Measurements from ENCODE around the gene JADE2. TPM values are rescaled to one million over a fixed set of nuclear protein-coding genes. Genes with fewer than 3 reads are reported as not detected.

JADE2 gene
- total RNA-seq: 29.9 and 51.5 TPM in 2 replicates

GRCh38 chr5:134524826-134525682, at the start of gene JADE2:
Gene JADE2 (plus strand): TSS chr5:134525670. CDS start chr5:134535858, 10,188 bp downstream.

Other genes with a start within 250 kb of the JADE2 start
- 0.21 TPM in 1 of 2 replicates, not detected in the other for gene CDKL3, start 158.5 kb upstream of the JADE2 start, total RNA-seq
- 9.3 and 17.5 TPM in 2 replicates for gene UBE2B, start 154.1 kb upstream of the JADE2 start, total RNA-seq
- 26.9 and 41.7 TPM in 2 replicates for gene CDKN2AIPNL, start 113.8 kb upstream of the JADE2 start, total RNA-seq
- 28.2 and 59.2 TPM in 2 replicates for gene SAR1B, start 107.2 kb downstream of the JADE2 start, total RNA-seq
- 6.3 and 14.2 TPM in 2 replicates for gene SEC24A, start 123.1 kb downstream of the JADE2 start, total RNA-seq
- gene CAMLG, start 212.9 kb downstream of the JADE2 start, total RNA-seq: 16.8 and 24.8 TPM in 2 replicates
- gene DDX46, start 233.1 kb downstream of the JADE2 start, total RNA-seq: 25.2 and 27.1 TPM in 2 replicates

Data from airway epithelial cell (primary cell).